Activated T-cell treated with anti-CD3 and anti-CD28 coated beads for 1 hour (primary cell): ENCODE results near the gene POLD4.

ENCODE experiments used
- DNase-seq: peaks from one replicate; pipeline ENCODE4 v3.0.0-alpha.2; 2020; ENCODE audit warnings: low read depth

Gene POLD4

GRCh38 chr11:67301313-67301921 is 51.9 kb downstream of the POLD4 start:
- DNase-seq: no peak
